HepG2 (cell line): ENCODE data around the gene SLC20A1. TPM values are rescaled to one million over a fixed set of nuclear protein-coding genes. Genes with fewer than 3 reads are reported as not detected.

Source experiments
- FOXO1 ChIP-seq: sonication (generic); formaldehyde crosslinking; IDR thresholded peaks from 2 replicates; pipeline ENCODE4 v1.4.0; 2020; ENCODE audit warnings: missing genetic modification reagents
- GTF2F1 ChIP-seq: fragments of 150-350 bp; IDR thresholded peaks from 2 replicates; pipeline ENCODE4 v1.6.1; 2014; ENCODE audit warnings: low read length
- IRF2 ChIP-seq: IDR thresholded peaks from 2 replicates; pipeline ENCODE4 v1.6.1; 2018; ENCODE audit warnings: missing genetic modification reagents, missing compliant biosample characterization
- KLF13 ChIP-seq: sonication (generic); formaldehyde crosslinking; IDR thresholded peaks from 2 replicates; pipeline ENCODE4 v1.4.0; 2020; ENCODE audit warnings: mild to moderate bottlenecking, missing genetic modification reagents
- MAF1 ChIP-seq: sonication (generic); formaldehyde crosslinking; IDR thresholded peaks from 2 replicates; pipeline ENCODE4 v1.5.0; 2020; ENCODE audit warnings: missing genetic modification reagents, borderline replicate concordance
- MEIS2 ChIP-seq: sonication (generic); formaldehyde crosslinking; IDR thresholded peaks from 2 replicates; pipeline ENCODE4 v1.9.0; 2021; ENCODE audit warnings: mild to moderate bottlenecking, missing genetic modification reagents
- NFYC ChIP-seq: IDR thresholded peaks from 2 replicates; pipeline ENCODE4 v1.6.1; 2016; ENCODE audit warnings: missing genetic modification reagents, missing compliant biosample characterization
- SMC3 ChIP-seq: IDR thresholded peaks from 2 replicates; pipeline ENCODE4 v1.6.1; 2011; ENCODE audit warnings: low read length, improper control_type of control experiment
- STAT5B ChIP-seq: sonication (generic); formaldehyde crosslinking; IDR thresholded peaks from 2 replicates; pipeline ENCODE4 v1.4.0; 2020; ENCODE audit warnings: missing genetic modification reagents
- YY1 ChIP-seq: IDR thresholded peaks from 2 replicates; pipeline ENCODE4 v1.6.1; 2011; ENCODE audit warnings: low read length, low read depth, moderate library complexity, mild to moderate bottlenecking; ENCODE audit not compliant: insufficient read depth, insufficient replicate concordance
- ZC3H4 ChIP-seq: sonication (generic); formaldehyde crosslinking; IDR thresholded peaks from 2 replicates; pipeline ENCODE4 v1.4.0; 2020; ENCODE audit warnings: missing genetic modification reagents, borderline replicate concordance
- ZKSCAN1 ChIP-seq: fragments of 150-350 bp; IDR thresholded peaks from 2 replicates; pipeline ENCODE4 v1.6.1; 2014; ENCODE audit warnings: low read length
- ZNF501 ChIP-seq: sonication (generic); formaldehyde crosslinking; IDR thresholded peaks from 2 replicates; pipeline ENCODE4 v1.5.1; 2020; ENCODE audit warnings: mild to moderate bottlenecking, moderate library complexity, missing genetic modification reagents
- ZNF761 ChIP-seq: sonication (generic); formaldehyde crosslinking; conservative IDR thresholded peaks from 2 replicates; pipeline ENCODE4 v1.4.0; 2020; ENCODE audit warnings: mild to moderate bottlenecking, missing genetic modification reagents
- polyA plus RNA-seq, 8 experiments: library from polyadenylated mRNA; depleted of rRNA in 3 of 8; stranded (reverse) in 7 of 8; unstranded in 1 of 8; fragments of >200 nt; fragmentation: Illumina TruSeq in 4 of 8; extraction: Trizol in 4 of 8; gene quantifications; 2 replicates each; pipeline versions ENCODE4 v1.2.1 to v1.2.3, GENCODE V29; 2011 to 2016; ENCODE audit warnings: low read depth in 4 of 8, missing spikeins in 1 of 8, mixed read lengths in 1 of 8; ENCODE audit not compliant: insufficient read depth in 1 of 8
- total RNA-seq, 5 experiments: library from RNA; depleted of rRNA; stranded (reverse); fragments of >200 nt; fragmentation: Illumina TruSeq; extraction: Trizol; gene quantifications; 2 replicates each; pipeline ENCODE4 v1.2.3, GENCODE V29; 2016; ENCODE audit warnings: low read depth in 1 of 5
- TF ChIP-seq, protein P1 (sequence below): sonication (generic); formaldehyde crosslinking; IDR thresholded peaks from 2 replicates; pipeline ENCODE4 v1.5.0; 2020; ENCODE audit warnings: mild to moderate bottlenecking, missing genetic modification reagents, borderline replicate concordance
- TF ChIP-seq, protein P2 (sequence below): sonication (generic); formaldehyde crosslinking; IDR thresholded peaks from 2 replicates; pipeline ENCODE4 v1.4.0; 2020; ENCODE audit warnings: missing genetic modification reagents
- TF ChIP-seq, protein P3 (sequence below): sonication (generic); formaldehyde crosslinking; IDR thresholded peaks from 2 replicates; pipeline ENCODE4 v1.4.0; 2020; ENCODE audit warnings: mild to moderate bottlenecking, missing genetic modification reagents, borderline replicate concordance
- TF ChIP-seq, protein P4 (sequence below): sonication (generic); formaldehyde crosslinking; IDR thresholded peaks from 2 replicates; pipeline ENCODE4 v1.8.0; 2022; ENCODE audit warnings: mild to moderate bottlenecking, missing genetic modification reagents, moderate library complexity

The SLC20A1 gene
- total and polyA plus RNA-seq, 2 of the 13 experiments (the other 11 are each of a cell fraction or from before 2014, with no cell fraction given) = 54.0 to 85.9 TPM

DNA sequence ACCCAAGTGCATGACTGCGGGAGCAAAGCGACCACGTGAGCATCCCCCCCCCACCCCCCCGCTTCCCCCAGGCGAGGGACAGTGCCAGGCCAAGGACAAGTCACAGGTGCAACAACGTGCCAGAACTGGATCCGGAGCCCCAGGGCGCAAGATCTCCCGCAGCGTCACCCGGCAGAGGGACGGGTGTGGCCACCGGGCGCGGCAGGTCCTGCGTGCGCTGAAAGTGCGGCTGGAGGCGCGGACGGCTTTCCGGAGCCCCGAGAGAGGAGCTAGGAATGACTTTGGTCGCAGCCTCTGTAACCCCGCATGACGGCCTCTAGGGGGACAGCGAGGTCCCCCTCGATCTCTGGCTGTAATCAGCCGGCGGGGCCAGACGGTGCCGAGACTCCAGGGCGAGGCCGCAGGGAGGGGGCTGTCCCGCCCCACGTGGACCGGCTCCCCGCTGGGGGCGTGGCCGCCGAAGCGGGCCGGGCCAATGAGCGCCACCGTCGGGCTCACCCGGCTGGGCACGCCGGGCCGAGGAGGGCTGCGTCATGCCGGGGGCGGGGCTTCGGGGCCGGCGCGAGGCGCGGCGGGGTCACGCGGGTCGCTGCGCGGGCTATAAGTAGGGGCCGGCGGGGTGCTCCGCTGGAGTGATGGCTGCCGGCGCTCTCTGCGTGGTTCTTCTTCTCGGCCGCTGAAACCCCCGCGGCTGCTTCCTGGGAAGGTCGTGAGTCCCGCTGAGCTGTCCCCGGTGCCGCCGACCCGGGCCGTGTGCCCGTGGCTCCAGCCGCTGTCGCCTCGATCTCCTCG lies at the start of gene SLC20A1 (continued):
- TF ChIP-seq MAF1 (CRISPR knock-in tag) (0 out of 2 replicates have a peak, but pooled peaks have one; percentile 57), ZKSCAN1 (peak; percentile 7; the same call in 1 of the 2 replicates), FOXO1 (CRISPR knock-in tag) (peak; percentile 15), ZNF501 (CRISPR knock-in tag) (peak; percentile 91), ZNF761 (CRISPR knock-in tag) (no peak; the same call in 1 of the 2 replicates), YY1 (peak; percentile 95), GTF2F1 (peak; percentile 88), KLF13 (CRISPR knock-in tag) (no peak; the same call in 1 of the 2 replicates), SMC3 (0 out of 2 replicates have a peak, but pooled peaks have one; percentile 22), STAT5B (peak; percentile 17; the same call in 1 of the 2 replicates), MEIS2 (CRISPR knock-in tag) (peak; percentile 30; the same call in 1 of the 2 replicates), NFYC (CRISPR knock-in tag) (peak; percentile 71), IRF2 (CRISPR knock-in tag) (0 out of 2 replicates have a peak, but pooled peaks have one; percentile 10), ZC3H4 (no peak; the same call in 1 of the 2 replicates)
- TF ChIP-seq, protein P1, sequence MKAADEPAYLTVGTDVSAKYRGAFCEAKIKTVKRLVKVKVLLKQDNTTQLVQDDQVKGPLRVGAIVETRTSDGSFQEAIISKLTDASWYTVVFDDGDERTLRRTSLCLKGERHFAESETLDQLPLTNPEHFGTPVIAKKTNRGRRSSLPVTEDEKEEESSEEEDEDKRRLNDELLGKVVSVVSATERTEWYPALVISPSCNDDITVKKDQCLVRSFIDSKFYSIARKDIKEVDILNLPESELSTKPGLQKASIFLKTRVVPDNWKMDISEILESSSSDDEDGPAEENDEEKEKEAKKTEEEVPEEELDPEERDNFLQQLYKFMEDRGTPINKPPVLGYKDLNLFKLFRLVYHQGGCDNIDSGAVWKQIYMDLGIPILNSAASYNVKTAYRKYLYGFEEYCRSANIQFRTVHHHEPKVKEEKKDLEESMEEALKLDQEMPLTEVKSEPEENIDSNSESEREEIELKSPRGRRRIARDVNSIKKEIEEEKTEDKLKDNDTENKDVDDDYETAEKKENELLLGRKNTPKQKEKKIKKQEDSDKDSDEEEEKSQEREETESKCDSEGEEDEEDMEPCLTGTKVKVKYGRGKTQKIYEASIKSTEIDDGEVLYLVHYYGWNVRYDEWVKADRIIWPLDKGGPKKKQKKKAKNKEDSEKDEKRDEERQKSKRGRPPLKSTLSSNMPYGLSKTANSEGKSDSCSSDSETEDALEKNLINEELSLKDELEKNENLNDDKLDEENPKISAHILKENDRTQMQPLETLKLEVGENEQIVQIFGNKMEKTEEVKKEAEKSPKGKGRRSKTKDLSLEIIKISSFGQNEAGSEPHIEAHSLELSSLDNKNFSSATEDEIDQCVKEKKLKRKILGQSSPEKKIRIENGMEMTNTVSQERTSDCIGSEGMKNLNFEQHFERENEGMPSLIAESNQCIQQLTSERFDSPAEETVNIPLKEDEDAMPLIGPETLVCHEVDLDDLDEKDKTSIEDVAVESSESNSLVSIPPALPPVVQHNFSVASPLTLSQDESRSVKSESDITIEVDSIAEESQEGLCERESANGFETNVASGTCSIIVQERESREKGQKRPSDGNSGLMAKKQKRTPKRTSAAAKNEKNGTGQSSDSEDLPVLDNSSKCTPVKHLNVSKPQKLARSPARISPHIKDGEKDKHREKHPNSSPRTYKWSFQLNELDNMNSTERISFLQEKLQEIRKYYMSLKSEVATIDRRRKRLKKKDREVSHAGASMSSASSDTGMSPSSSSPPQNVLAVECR (CRISPR knock-in tag) = peak; percentile 93; the same call in 1 of the 2 replicates
- TF ChIP-seq, protein P2, sequence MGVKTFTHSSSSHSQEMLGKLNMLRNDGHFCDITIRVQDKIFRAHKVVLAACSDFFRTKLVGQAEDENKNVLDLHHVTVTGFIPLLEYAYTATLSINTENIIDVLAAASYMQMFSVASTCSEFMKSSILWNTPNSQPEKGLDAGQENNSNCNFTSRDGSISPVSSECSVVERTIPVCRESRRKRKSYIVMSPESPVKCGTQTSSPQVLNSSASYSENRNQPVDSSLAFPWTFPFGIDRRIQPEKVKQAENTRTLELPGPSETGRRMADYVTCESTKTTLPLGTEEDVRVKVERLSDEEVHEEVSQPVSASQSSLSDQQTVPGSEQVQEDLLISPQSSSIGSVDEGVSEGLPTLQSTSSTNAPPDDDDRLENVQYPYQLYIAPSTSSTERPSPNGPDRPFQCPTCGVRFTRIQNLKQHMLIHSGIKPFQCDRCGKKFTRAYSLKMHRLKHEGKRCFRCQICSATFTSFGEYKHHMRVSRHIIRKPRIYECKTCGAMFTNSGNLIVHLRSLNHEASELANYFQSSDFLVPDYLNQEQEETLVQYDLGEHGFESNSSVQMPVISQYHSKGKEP (CRISPR knock-in tag) = peak; percentile 88; the same call in 1 of the 2 replicates
- TF ChIP-seq, protein P3, sequence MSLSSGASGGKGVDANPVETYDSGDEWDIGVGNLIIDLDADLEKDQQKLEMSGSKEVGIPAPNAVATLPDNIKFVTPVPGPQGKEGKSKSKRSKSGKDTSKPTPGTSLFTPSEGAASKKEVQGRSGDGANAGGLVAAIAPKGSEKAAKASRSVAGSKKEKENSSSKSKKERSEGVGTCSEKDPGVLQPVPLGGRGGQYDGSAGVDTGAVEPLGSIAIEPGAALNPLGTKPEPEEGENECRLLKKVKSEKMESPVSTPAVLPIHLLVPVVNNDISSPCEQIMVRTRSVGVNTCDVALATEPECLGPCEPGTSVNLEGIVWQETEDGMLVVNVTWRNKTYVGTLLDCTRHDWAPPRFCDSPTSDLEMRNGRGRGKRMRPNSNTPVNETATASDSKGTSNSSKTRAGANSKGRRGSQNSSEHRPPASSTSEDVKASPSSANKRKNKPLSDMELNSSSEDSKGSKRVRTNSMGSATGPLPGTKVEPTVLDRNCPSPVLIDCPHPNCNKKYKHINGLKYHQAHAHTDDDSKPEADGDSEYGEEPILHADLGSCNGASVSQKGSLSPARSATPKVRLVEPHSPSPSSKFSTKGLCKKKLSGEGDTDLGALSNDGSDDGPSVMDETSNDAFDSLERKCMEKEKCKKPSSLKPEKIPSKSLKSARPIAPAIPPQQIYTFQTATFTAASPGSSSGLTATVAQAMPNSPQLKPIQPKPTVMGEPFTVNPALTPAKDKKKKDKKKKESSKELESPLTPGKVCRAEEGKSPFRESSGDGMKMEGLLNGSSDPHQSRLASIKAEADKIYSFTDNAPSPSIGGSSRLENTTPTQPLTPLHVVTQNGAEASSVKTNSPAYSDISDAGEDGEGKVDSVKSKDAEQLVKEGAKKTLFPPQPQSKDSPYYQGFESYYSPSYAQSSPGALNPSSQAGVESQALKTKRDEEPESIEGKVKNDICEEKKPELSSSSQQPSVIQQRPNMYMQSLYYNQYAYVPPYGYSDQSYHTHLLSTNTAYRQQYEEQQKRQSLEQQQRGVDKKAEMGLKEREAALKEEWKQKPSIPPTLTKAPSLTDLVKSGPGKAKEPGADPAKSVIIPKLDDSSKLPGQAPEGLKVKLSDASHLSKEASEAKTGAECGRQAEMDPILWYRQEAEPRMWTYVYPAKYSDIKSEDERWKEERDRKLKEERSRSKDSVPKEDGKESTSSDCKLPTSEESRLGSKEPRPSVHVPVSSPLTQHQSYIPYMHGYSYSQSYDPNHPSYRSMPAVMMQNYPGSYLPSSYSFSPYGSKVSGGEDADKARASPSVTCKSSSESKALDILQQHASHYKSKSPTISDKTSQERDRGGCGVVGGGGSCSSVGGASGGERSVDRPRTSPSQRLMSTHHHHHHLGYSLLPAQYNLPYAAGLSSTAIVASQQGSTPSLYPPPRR (CRISPR knock-in tag) = peak; percentile 68
- TF ChIP-seq, protein P4, sequence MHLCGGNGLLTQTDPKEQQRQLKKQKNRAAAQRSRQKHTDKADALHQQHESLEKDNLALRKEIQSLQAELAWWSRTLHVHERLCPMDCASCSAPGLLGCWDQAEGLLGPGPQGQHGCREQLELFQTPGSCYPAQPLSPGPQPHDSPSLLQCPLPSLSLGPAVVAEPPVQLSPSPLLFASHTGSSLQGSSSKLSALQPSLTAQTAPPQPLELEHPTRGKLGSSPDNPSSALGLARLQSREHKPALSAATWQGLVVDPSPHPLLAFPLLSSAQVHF (CRISPR knock-in tag) = no peak
